ENCODE results near the gene MRPL10. TPM values are rescaled to one million over a fixed set of nuclear protein-coding genes. Genes with fewer than 3 reads are reported as not detected.
A peak's percentile ranks its signal among the peaks of the same experiment; 100 is the strongest.

Gene MRPL10
- total RNA-seq, 2 experiments from 2014 or later = 49.0 to 51.4 TPM

DNA sequence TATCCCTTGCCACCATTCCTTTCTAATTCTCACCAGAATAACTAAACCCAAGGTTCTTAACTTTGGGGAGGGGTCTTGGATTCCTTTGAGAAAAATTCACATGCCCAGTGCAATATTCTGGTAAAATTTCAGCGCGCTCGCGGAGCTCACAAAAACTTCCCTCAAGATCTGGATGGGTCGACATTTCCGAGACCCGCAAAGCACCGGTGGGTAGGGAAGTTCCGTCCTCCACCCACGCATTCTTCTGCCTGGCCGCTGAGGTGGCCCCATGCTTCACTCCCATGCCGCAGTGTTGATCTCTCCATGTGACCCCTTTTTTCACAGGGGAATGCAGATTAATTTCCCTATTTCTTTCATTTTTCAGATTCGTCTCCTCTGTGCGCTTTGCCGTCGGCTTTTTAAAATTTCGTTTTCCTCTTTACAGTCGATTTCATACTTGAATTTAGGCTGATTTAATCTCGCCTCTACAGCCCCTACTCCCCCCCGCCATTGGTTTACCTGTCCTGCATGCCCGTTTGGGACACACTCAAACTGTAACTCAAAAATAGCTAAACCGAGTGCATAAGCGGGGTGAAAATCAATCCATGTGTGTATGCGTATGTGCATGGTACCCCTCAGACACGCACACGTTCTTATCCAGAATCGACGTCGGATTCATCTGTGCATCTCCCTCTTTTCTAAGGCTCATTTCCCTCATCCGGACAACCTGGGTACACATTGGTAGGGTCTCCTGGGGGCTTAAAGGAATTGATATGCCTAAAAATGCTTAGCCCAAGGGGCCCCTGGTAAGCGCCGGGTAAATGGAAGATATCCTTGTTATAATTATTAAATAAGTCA, 21.0 kb upstream of the MRPL10 start:
- Histone ChIP-seq H3K27ac (ENCODE audit: low read depth in 1 of 2, low read length in 2 of 2) (no peak overlapping the region), H3K4me3 (ENCODE audit: low read length) (no peak overlapping the region), H3K27me3 (ENCODE audit: control insufficient read depth in 1 of 2, insufficient read depth in 2 of 2, low read length in 2 of 2) (peaks cover 58 to 74% of the 10 kb centered on the region in 2 experiments), H3K9me3 (ENCODE audit: control insufficient read depth in 1 of 2, insufficient read depth in 1 of 2, low read length in 2 of 2) (peaks cover 0 to 13% of the 10 kb centered on the region in 2 experiments), H3K4me1 (ENCODE audit: insufficient read depth, low read length) (peaks cover 35% of the 10 kb centered on the region), H3K36me3 (ENCODE audit: insufficient read depth, low read length) (no peaks in the 10 kb centered on the region)
- Mint-ChIP-seq H3K27me3 (peaks cover 83% of the 10 kb centered on the region), H3K4me3 (peak overlapping the region; percentile 55), H3K27ac (no peak overlapping the region), H3K9me3 (no peaks in the 10 kb centered on the region), H3K4me1 (ENCODE audit: low read depth) (peaks cover 17% of the 10 kb centered on the region), H3K36me3 (ENCODE audit: low read depth) (no peaks in the 10 kb centered on the region)
- ChIA-PET CTCF (interaction anchor here (1.2 to 2.8 kb wide), 4 partner anchors 9 to 119 kb away, joined by 3 to 11 read pairs (median 6); partner anchors contain the start of genes SCRN2 and TBX21), POLR2A (interaction anchor here (0.9 to 1.8 kb wide), 2 partner anchors 21 to 43 kb away, joined by 3 to 7 read pairs; partner anchors contain the start of genes LRRC46, MRPL10 and SP2)
- DNase-seq (peak in 1 of 14 experiments; percentile 27), ATAC-seq (ENCODE audit: poor library complexity) (no peak)
- TF ChIP-seq, protein P1, sequence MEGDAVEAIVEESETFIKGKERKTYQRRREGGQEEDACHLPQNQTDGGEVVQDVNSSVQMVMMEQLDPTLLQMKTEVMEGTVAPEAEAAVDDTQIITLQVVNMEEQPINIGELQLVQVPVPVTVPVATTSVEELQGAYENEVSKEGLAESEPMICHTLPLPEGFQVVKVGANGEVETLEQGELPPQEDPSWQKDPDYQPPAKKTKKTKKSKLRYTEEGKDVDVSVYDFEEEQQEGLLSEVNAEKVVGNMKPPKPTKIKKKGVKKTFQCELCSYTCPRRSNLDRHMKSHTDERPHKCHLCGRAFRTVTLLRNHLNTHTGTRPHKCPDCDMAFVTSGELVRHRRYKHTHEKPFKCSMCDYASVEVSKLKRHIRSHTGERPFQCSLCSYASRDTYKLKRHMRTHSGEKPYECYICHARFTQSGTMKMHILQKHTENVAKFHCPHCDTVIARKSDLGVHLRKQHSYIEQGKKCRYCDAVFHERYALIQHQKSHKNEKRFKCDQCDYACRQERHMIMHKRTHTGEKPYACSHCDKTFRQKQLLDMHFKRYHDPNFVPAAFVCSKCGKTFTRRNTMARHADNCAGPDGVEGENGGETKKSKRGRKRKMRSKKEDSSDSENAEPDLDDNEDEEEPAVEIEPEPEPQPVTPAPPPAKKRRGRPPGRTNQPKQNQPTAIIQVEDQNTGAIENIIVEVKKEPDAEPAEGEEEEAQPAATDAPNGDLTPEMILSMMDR (IDR thresholded peaks at IDR 0.05) = no peak
- intact Hi-C loops (cut with DNase I, micrococcal nuclease) = no loop called here

DNA sequence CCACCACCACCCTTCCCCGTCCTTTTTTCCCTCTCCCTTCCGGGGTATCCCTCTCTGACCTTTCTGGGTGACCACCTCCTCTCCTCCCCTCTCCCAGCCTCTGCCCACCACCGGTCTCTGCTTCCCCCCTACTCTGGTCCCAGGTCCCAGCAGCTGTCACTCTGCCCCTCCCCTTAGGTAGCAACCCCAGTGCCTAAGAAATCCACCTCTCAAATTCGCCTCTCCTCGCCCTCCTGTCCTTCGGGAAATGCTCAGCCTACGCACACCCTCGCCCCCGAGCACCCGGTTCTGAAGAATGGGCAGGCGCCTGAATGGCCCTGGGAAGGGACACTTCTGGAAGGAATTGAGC, 20.4 kb upstream of the MRPL10 start:
- Mint-ChIP-seq H3K27ac (no peak overlapping the region), H3K27me3 (peaks cover 84% of the 10 kb centered on the region), H3K4me3 (peak overlapping the region; percentile 65), H3K4me1 (ENCODE audit: low read depth) (peaks cover 23% of the 10 kb centered on the region), H3K9me3 (no peaks in the 10 kb centered on the region), H3K36me3 (ENCODE audit: low read depth) (no peaks in the 10 kb centered on the region)
- no peak overlapping the region for H3K4me3 ChIP-seq (ENCODE audit: low read length)
- ChIA-PET POLR2A (interaction anchor here (2.0 kb wide), 1 partner anchor 43 kb away, joined by 9 read pairs; the partner anchor contains the start of gene SP2), CTCF (interaction anchor here (1.2 to 2.8 kb wide), 4 partner anchors 9 to 119 kb away, joined by 3 to 11 read pairs (median 6); partner anchors contain the start of genes SCRN2 and TBX21)
- H3K36me3 ChIP-seq (ENCODE audit: insufficient read depth, low read length) = no peaks in the 10 kb centered on the region
- TF ChIP-seq, protein P1 (IDR thresholded peaks at IDR 0.05) = no peak
- no peak for ATAC-seq (ENCODE audit: poor library complexity)
- intact Hi-C loops (cut with DNase I, micrococcal nuclease) = no loop called here
- DNase-seq = no peak
- no peak overlapping the region for H3K27ac ChIP-seq (ENCODE audit: low read depth in 1 of 2, low read length in 2 of 2)
- peaks cover 41% of the 10 kb centered on the region for H3K4me1 ChIP-seq (ENCODE audit: insufficient read depth, low read length)
- H3K27me3 ChIP-seq (ENCODE audit: control insufficient read depth in 1 of 2, insufficient read depth in 2 of 2, low read length in 2 of 2) = peaks cover 63 to 79% of the 10 kb centered on the region in 2 experiments
- peaks cover 0 to 13% of the 10 kb centered on the region in 2 experiments for H3K9me3 ChIP-seq (ENCODE audit: control insufficient read depth in 1 of 2, insufficient read depth in 1 of 2, low read length in 2 of 2)

DNA sequence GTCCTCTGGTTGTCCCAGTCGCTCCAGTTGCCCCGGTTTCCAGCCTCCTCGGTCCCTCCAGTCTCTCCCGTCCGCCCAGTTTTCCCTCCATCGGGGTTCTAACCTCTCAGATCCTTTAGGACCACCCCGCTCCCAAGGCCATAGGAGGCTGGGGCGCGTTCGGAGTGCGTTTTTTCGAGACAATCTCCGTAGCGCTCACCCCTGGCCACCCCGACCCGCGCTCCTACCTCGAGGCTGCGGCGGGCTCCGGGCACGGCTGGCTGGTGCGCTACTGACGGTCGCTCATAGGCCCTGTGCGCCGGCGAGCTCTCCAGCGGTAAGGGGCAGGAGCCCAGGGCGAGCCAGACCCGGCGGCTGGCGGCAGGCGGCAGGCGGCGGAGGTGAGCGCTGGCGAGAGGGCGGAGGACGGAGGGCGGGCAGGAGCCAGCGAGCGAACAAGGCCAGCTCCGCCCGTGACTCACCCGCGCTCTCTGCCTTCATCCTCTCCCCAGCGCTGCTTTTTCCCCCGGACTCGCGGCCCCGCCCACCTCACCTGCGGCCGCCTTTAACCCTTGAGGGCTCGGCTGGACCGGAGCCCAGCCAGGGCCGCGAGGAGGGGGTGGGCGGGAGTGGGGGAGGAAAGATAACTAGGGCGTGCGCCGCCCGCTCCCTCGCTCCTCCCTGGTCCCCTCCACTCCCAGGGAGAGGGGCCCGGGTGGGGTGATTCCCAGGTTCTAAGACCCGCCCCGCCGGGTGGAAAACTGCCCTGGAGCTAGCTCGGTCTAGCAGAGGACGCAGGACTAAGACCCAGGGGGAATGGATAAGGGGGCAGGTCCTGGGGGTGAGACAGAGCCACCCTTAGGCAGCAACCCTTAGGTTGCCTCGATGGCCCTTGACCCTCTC, 19.6 kb upstream of the MRPL10 start, which contains the start of gene SP6:
TSS of gene SP6 (minus strand) at position 472 of the 882 bp plus-strand sequence. CDS start 2,734 bp downstream, outside the sequence.
- Histone ChIP-seq H3K27ac (ENCODE audit: low read depth in 1 of 2, low read length in 2 of 2) (no peak within 1 kb of the TSS), H3K4me1 (ENCODE audit: insufficient read depth, low read length) (peaks cover 46% of the 10 kb centered on the region), H3K27me3 (ENCODE audit: control insufficient read depth in 1 of 2, insufficient read depth in 2 of 2, low read length in 2 of 2) (peaks cover 71 to 88% of the 10 kb centered on the region in 2 experiments), H3K36me3 (ENCODE audit: insufficient read depth, low read length) (no peaks in the 10 kb centered on the region), H3K4me3 (ENCODE audit: low read length) (peak within 1 kb of the TSS; percentile 35), H3K9me3 (ENCODE audit: control insufficient read depth in 1 of 2, insufficient read depth in 1 of 2, low read length in 2 of 2) (peaks cover 0 to 13% of the 10 kb centered on the region in 2 experiments)
- intact Hi-C loops (cut with DNase I, micrococcal nuclease) = no loop called here
- ATAC-seq (ENCODE audit: poor library complexity) = peak; percentile 82
- TF ChIP-seq, protein P1 (IDR thresholded peaks at IDR 0.05) = no peak
- Mint-ChIP-seq H3K27ac (no peak within 1 kb of the TSS), H3K36me3 (ENCODE audit: low read depth) (no peaks in the 10 kb centered on the region), H3K4me1 (ENCODE audit: low read depth) (peaks cover 24% of the 10 kb centered on the region), H3K4me3 (peak within 1 kb of the TSS; percentile 65), H3K9me3 (no peaks in the 10 kb centered on the region), H3K27me3 (peaks cover 87% of the 10 kb centered on the region)
- POLR2A ChIA-PET = interaction anchor here (1.1 to 2.0 kb wide), 3 partner anchors 10 to 44 kb away, joined by 4 to 9 read pairs (median 5); partner anchors contain the start of genes SCRN2 and SP2
- DNase-seq = peak; percentile 33 to 83 (median 64)
- CTCF ChIA-PET = interaction anchor here (1.2 to 2.1 kb wide), 3 partner anchors 10 to 118 kb away, joined by 3 to 6 read pairs (median 6); partner anchors contain the start of genes SCRN2 and TBX21
